H9 (cell line): ENCODE data around the gene ACACB. TPM values are rescaled to one million over a fixed set of nuclear protein-coding genes. Genes with fewer than 3 reads are reported as not detected.

Experiments
- DNase-seq: peaks from one replicate; pipeline ENCODE4 v3.0.0-alpha.2; 2017
- H2AFZ ChIP-seq: one replicate; pipeline ENCODE4 v1.6.1; 2013; ENCODE audit warnings: mild to moderate bottlenecking, low read length, control low read depth, moderate library complexity
- H2AK5ac ChIP-seq: 2 replicates; pipeline ENCODE4 v1.6.1; 2013; ENCODE audit warnings: low read length, control low read depth, mixed read lengths; ENCODE audit not compliant: insufficient read length
- H2BK120ac ChIP-seq: one replicate; pipeline ENCODE4 v1.6.1; 2013; ENCODE audit warnings: low read depth, mild to moderate bottlenecking, low read length, control low read depth, inconsistent platforms; ENCODE audit not compliant: poor library complexity, severe bottlenecking
- H2BK12ac ChIP-seq: 2 replicates; pipeline ENCODE4 v1.6.1; 2013; ENCODE audit warnings: low read length, control low read depth, mixed read lengths, low read depth; ENCODE audit not compliant: insufficient read length
- H2BK15ac ChIP-seq: 2 replicates; pipeline ENCODE4 v1.6.1; 2013; ENCODE audit warnings: low read depth, low read length, control low read depth
- H2BK20ac ChIP-seq: one replicate; pipeline ENCODE4 v1.6.1; 2013; ENCODE audit warnings: low read depth, mild to moderate bottlenecking, low read length, control low read depth, inconsistent platforms; ENCODE audit not compliant: poor library complexity, severe bottlenecking
- H2BK5ac ChIP-seq: 2 replicates; pipeline ENCODE4 v1.6.1; 2013; ENCODE audit warnings: low read length, control low read depth, mixed read lengths; ENCODE audit not compliant: insufficient read length
- H3K14ac ChIP-seq: 2 replicates; pipeline ENCODE4 v1.6.1; 2013; ENCODE audit warnings: low read length, control low read depth; ENCODE audit not compliant: insufficient read depth
- H3K18ac ChIP-seq: 2 replicates; pipeline ENCODE4 v1.6.1; 2013; ENCODE audit warnings: low read depth, mild to moderate bottlenecking, mixed read lengths, low read length, control low read depth; ENCODE audit not compliant: insufficient read length
- H3K23ac ChIP-seq: 2 replicates; pipeline ENCODE4 v1.6.1; 2013; ENCODE audit warnings: low read length, control low read depth, mixed read lengths, low read depth; ENCODE audit not compliant: insufficient read length
- H3K23me2 ChIP-seq: 2 replicates; pipeline ENCODE4 v1.6.1; 2013; ENCODE audit warnings: low read depth, mild to moderate bottlenecking, mixed read lengths, low read length, control low read depth; ENCODE audit not compliant: insufficient read length, poor library complexity, severe bottlenecking
- H3K27ac ChIP-seq: 2 replicates; pipeline ENCODE4 v1.5.1; 2013; ENCODE audit warnings: low read length, control low read depth, mixed read lengths, low read depth; ENCODE audit not compliant: insufficient read length
- H3K27me3 ChIP-seq: 2 replicates; pipeline ENCODE4 v1.6.1; 2013; ENCODE audit warnings: low read length, control low read depth, inconsistent platforms; ENCODE audit not compliant: insufficient read depth
- H3K4ac ChIP-seq: 2 replicates; pipeline ENCODE4 v1.6.1; 2013; ENCODE audit warnings: low read depth, mild to moderate bottlenecking, control low read depth, inconsistent platforms, low read length, moderate library complexity
- H3K4me1 ChIP-seq: 2 replicates; pipeline ENCODE4 v1.6.1; 2013; ENCODE audit warnings: low read length, control low read depth, inconsistent platforms; ENCODE audit not compliant: insufficient read depth
- H3K4me2 ChIP-seq: 2 replicates; pipeline ENCODE4 v1.6.1; 2013; ENCODE audit warnings: low read length, control low read depth, mixed read lengths; ENCODE audit not compliant: insufficient read length, insufficient read depth
- H3K56ac ChIP-seq: 2 replicates; pipeline ENCODE4 v1.6.1; 2013; ENCODE audit warnings: low read depth, mild to moderate bottlenecking, mixed read lengths, low read length, control low read depth; ENCODE audit not compliant: insufficient read length
- H3K79me1 ChIP-seq: 2 replicates; pipeline ENCODE4 v1.6.1; 2013; ENCODE audit warnings: low read depth, mild to moderate bottlenecking, moderate library complexity, low read length, control low read depth, inconsistent platforms; ENCODE audit not compliant: insufficient read depth, poor library complexity, severe bottlenecking
- H3K79me2 ChIP-seq: 2 replicates; pipeline ENCODE4 v1.6.1; 2013; ENCODE audit warnings: low read length, control low read depth, inconsistent platforms; ENCODE audit not compliant: insufficient read depth
- H3K9ac ChIP-seq: 2 replicates; pipeline ENCODE4 v1.6.1; 2013; ENCODE audit warnings: low read length, control low read depth, mixed read lengths; ENCODE audit not compliant: insufficient read length; ENCODE audit errors: extremely low read depth
- H3K9me3 ChIP-seq: one replicate; pipeline ENCODE4 v1.6.1; 2013; ENCODE audit warnings: low read depth, low read length, inconsistent platforms; ENCODE audit not compliant: control insufficient read depth
- H3T11ph ChIP-seq: one replicate; pipeline ENCODE4 v1.6.1; 2013; ENCODE audit warnings: mild to moderate bottlenecking, low read length, control low read depth, inconsistent platforms
- H4K20me1 ChIP-seq: one replicate; pipeline ENCODE4 v1.6.1; 2013; ENCODE audit not compliant: control insufficient read depth, insufficient read length, insufficient read depth
- H4K5ac ChIP-seq: 2 replicates; pipeline ENCODE4 v1.6.1; 2013; ENCODE audit warnings: low read depth, mild to moderate bottlenecking, mixed read lengths, low read length, control low read depth; ENCODE audit not compliant: insufficient read length
- H4K8ac ChIP-seq: replicated peaks from 2 replicates; pipeline ENCODE4 v1.6.1; 2013; ENCODE audit warnings: low read length, control low read depth, mixed read lengths, low read depth; ENCODE audit not compliant: insufficient read length
- H4K91ac ChIP-seq: 2 replicates; pipeline ENCODE4 v1.6.1; 2013; ENCODE audit warnings: low read depth, mild to moderate bottlenecking, moderate library complexity, mixed read lengths, low read length, control low read depth; ENCODE audit not compliant: insufficient read length
- H3K27ac Mint-ChIP-seq, 3 experiments: 2 replicates in 2 of 3; 3 replicates in 1 of 3; pipeline ENCODE4 v1.8.0; 2020 to 2021; ENCODE audit warnings: mixed read lengths in 3 of 3, mild to moderate bottlenecking in 1 of 3, moderate library complexity in 1 of 3
- H3K27me3 Mint-ChIP-seq: 2 replicates; pipeline ENCODE4 v1.8.0; 2021; ENCODE audit warnings: low read depth, mild to moderate bottlenecking, moderate library complexity, mixed read lengths
- H3K36me3 Mint-ChIP-seq, 3 experiments: 2 replicates in 2 of 3; 3 replicates in 1 of 3; pipeline ENCODE4 v1.8.0; 2020 to 2021; ENCODE audit warnings: low read depth in 3 of 3, mixed read lengths in 3 of 3; ENCODE audit not compliant: insufficient read depth in 1 of 3
- H3K4me1 Mint-ChIP-seq, 2 experiments: 2 replicates each; pipeline ENCODE4 v1.8.0; 2020; ENCODE audit warnings: mixed read lengths in 2 of 2
- H3K4me3 Mint-ChIP-seq, 2 experiments: 2 replicates in 1 of 2; 3 replicates in 1 of 2; pipeline ENCODE4 v1.8.0; 2020 to 2021; ENCODE audit warnings: mild to moderate bottlenecking in 2 of 2, mixed read lengths in 2 of 2, moderate library complexity in 1 of 2
- H3K9me3 Mint-ChIP-seq, 2 experiments: 2 replicates in 1 of 2; 3 replicates in 1 of 2; pipeline ENCODE4 v1.8.0; 2020; ENCODE audit warnings: mild to moderate bottlenecking in 2 of 2, mixed read lengths in 2 of 2, moderate library complexity in 1 of 2
- CTCF ChIP-seq: fragments of 200-600 bp; sonication (generic); conservative IDR thresholded peaks from 3 replicates; pipeline ENCODE4 v1.8.0; 2021; ENCODE audit warnings: antibody characterized with exemption, mild to moderate bottlenecking
- WGBS: extraction: QIAGEN DNeasy Blood & Tissue Kit; methylation state at CpG from one replicate; pipeline ENCODE4 v1.1.7; 2013; ENCODE audit warnings: missing lambda C conversion rate, low lambda C conversion rate, mixed read lengths; ENCODE audit not compliant: insufficient read length; ENCODE audit errors: extremely low coverage; 5-methylcytosine and 5-hydroxymethylcytosine counted together
- total RNA-seq: library from RNA; stranded (reverse); gene quantifications from 2 replicates; pipeline ENCODE4 v1.2.1, GENCODE V29; 2021

Gene ACACB
- total RNA-seq, 1 experiment from 2014 or later: 14.2 TPM

- Histone ChIP-seq H3K9me3 (no peaks in the 10 kb centered on the region), H2AFZ (no peak overlapping the region), H3K18ac (no peak overlapping the region), H2AK5ac (no peak overlapping the region), H4K20me1 (no peaks in the 10 kb centered on the region), H3K23me2 (peaks cover 3% of the 10 kb centered on the region), H3K23ac (no peak overlapping the region), H4K5ac (no peak overlapping the region), H2BK12ac (no peak overlapping the region), H3K27me3 (no peaks in the 10 kb centered on the region), H4K8ac (no peak overlapping the region), H3K27ac (no peak overlapping the region), H2BK5ac (no peak overlapping the region), H3K79me2 (no peaks in the 10 kb centered on the region), H2BK15ac (no peak overlapping the region), H2BK120ac (no peak overlapping the region), H3T11ph (no peak overlapping the region), H3K4me1 (no peaks in the 10 kb centered on the region), H3K4me2 (no peak overlapping the region), H3K79me1 (no peaks in the 10 kb centered on the region), H3K9ac (no peak overlapping the region), H3K14ac (no peak overlapping the region), H3K4ac (no peak overlapping the region), H3K56ac (no peak overlapping the region), H4K91ac (no peak overlapping the region), H2BK20ac (no peak overlapping the region)
- Mint-ChIP-seq H3K27me3 (peaks cover 5% of the 10 kb centered on the region), H3K27ac (no peak overlapping the region; a peak in 1 of 7 replicates), H3K9me3 (no peaks in the 10 kb centered on the region), H3K4me3 (no peak overlapping the region), H3K4me1 (peaks cover 1 to 14% of the 10 kb centered on the region in 2 experiments), H3K36me3 (no peaks in the 10 kb centered on the region)
- WGBS: no CpG with 5 or more reads among the region's 3 CpGs
- no peak for TF ChIP-seq CTCF
- DNase-seq: no peak
Observed at GRCh38 chr12:109296431-109296830, 180.0 kb downstream of the ACACB start.
